A673 (cell line): ENCODE results near the gene WDFY3.

ENCODE experiments used
- CTCF ChIP-seq: fragments of 300-800, 200-600 bp; sonication (generic); conservative IDR thresholded peaks from 2 replicates; pipeline ENCODE4 v1.5.1; 2017; ENCODE audit warnings: low read depth, mild to moderate bottlenecking, antibody characterized with exemption, low read length, moderate library complexity, mixed read lengths
- EZH2 ChIP-seq: fragments of 200-600 bp; sonication (generic); IDR thresholded peaks from 2 replicates; pipeline ENCODE4 v1.6.1; 2017; ENCODE audit warnings: borderline replicate concordance, low read depth, mild to moderate bottlenecking, mixed read lengths, antibody characterized with exemption, low read length; ENCODE audit not compliant: poor library complexity, severe bottlenecking

GRCh38 chr4:84899616-84900015, 66.9 kb downstream of the WDFY3 start:
- TF ChIP-seq CTCF (no peak), EZH2 (no peak)
